ENCODE measurements around the gene CTRB1. TPM values are rescaled to one million over a fixed set of nuclear protein-coding genes. Genes with fewer than 3 reads are reported as not detected.

Gene CTRB1
- total and polyA plus RNA-seq, 2 of the 13 experiments (the other 11 are each of a cell fraction or from before 2014, with no cell fraction given) = not detected

DNA sequence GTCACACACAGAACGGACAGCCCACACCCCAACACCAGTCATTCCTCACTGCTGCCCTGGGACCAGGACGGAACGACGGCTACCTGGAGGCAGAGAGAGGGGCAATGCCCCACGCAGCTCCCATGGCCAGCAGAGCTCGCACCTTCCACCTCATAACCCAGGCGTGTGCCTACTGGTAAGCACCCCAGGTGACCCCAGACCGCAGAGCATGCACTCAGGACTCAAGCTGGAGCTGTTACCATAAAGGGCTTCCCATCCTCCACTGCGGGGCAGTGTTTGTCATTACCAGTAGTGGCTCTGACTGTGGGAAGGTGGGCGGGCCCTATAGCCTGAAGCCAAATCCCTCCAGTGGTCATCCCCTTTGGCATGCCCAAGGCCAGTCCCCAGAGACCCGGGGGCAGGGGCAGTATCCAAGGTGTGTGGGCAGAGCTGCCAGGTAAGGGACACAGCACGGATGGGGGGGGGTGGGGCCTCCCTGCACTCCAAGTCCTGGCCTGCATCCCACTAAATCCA, 37.3 kb downstream of the CTRB1 start (continued):
- TF ChIP-seq, protein P1, sequence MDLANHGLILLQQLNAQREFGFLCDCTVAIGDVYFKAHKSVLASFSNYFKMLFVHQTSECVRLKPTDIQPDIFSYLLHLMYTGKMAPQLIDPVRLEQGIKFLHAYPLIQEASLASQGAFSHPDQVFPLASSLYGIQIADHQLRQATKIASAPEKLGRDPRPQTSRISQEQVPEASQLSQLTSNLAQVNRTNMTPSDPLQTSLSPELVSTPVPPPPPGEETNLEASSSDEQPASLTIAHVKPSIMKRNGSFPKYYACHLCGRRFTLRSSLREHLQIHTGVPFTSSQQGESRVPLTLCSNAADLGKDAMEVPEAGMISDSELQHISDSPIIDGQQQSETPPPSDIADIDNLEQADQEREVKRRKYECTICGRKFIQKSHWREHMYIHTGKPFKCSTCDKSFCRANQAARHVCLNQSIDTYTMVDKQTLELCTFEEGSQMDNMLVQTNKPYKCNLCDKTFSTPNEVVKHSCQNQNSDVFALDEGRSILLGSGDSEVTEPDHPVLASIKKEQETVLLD (CRISPR knock-in tag; IDR thresholded peaks at IDR 0.05; ENCODE audit: low read depth) = no peak
- TF ChIP-seq RNF2 (conservative IDR thresholded peaks at IDR 0.05; ENCODE audit: low read depth) (no peak), ZNF264 (CRISPR knock-in tag; IDR thresholded peaks at IDR 0.05) (no peak), IKZF1 (IDR thresholded peaks at IDR 0.05) (no peak), XRCC5 (optimal IDR thresholded peaks at IDR 0.05; ENCODE audit: low read length) (peak; percentile 38), SETDB1 (CRISPR knock-in tag; IDR thresholded peaks at IDR 0.05; ENCODE audit: borderline replicate concordance) (no peak), ZNF431 (CRISPR knock-in tag; IDR thresholded peaks at IDR 0.05; ENCODE audit: borderline replicate concordance, low read depth) (no peak), ZNF101 (CRISPR knock-in tag; IDR thresholded peaks at IDR 0.05; ENCODE audit: borderline replicate concordance, low read depth) (no peak), ZNF614 (CRISPR knock-in tag; IDR thresholded peaks at IDR 0.05; ENCODE audit: borderline replicate concordance) (0 out of 2 replicates have a peak, but pooled peaks have one; percentile 25), TEAD2 (CRISPR knock-in tag; IDR thresholded peaks at IDR 0.05) (no peak), ZNF333 (CRISPR knock-in tag; IDR thresholded peaks at IDR 0.05; ENCODE audit: borderline replicate concordance) (no peak), ZNF296 (CRISPR knock-in tag; conservative IDR thresholded peaks at IDR 0.05) (no peak)
- TF ChIP-seq, protein P2, sequence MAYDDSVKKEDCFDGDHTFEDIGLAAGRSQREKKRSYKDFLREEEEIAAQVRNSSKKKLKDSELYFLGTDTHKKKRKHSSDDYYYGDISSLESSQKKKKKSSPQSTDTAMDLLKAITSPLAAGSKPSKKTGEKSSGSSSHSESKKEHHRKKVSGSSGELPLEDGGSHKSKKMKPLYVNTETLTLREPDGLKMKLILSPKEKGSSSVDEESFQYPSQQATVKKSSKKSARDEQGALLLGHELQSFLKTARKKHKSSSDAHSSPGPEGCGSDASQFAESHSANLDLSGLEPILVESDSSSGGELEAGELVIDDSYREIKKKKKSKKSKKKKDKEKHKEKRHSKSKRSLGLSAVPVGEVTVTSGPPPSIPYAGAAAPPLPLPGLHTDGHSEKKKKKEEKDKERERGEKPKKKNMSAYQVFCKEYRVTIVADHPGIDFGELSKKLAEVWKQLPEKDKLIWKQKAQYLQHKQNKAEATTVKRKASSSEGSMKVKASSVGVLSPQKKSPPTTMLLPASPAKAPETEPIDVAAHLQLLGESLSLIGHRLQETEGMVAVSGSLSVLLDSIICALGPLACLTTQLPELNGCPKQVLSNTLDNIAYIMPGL (CRISPR knock-in tag; IDR thresholded peaks at IDR 0.05; ENCODE audit: borderline replicate concordance in 1 of 2, low read depth in 1 of 2) = peak; percentile 27 to 64; a peak in 1 of 4 replicates
- TF ChIP-seq, protein P3, sequence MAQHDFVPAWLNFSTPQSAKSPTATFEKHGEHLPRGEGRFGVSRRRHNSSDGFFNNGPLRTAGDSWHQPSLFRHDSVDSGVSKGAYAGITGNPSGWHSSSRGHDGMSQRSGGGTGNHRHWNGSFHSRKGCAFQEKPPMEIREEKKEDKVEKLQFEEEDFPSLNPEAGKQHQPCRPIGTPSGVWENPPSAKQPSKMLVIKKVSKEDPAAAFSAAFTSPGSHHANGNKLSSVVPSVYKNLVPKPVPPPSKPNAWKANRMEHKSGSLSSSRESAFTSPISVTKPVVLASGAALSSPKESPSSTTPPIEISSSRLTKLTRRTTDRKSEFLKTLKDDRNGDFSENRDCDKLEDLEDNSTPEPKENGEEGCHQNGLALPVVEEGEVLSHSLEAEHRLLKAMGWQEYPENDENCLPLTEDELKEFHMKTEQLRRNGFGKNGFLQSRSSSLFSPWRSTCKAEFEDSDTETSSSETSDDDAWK (CRISPR knock-in tag; IDR thresholded peaks at IDR 0.05) = no peak
- TF ChIP-seq, protein P4, sequence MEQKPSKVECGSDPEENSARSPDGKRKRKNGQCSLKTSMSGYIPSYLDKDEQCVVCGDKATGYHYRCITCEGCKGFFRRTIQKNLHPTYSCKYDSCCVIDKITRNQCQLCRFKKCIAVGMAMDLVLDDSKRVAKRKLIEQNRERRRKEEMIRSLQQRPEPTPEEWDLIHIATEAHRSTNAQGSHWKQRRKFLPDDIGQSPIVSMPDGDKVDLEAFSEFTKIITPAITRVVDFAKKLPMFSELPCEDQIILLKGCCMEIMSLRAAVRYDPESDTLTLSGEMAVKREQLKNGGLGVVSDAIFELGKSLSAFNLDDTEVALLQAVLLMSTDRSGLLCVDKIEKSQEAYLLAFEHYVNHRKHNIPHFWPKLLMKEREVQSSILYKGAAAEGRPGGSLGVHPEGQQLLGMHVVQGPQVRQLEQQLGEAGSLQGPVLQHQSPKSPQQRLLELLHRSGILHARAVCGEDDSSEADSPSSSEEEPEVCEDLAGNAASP (CRISPR knock-in tag; IDR thresholded peaks at IDR 0.05; ENCODE audit: borderline replicate concordance) = peak; percentile 89; the same call in 1 of the 2 replicates
- TF ChIP-seq, protein P5, sequence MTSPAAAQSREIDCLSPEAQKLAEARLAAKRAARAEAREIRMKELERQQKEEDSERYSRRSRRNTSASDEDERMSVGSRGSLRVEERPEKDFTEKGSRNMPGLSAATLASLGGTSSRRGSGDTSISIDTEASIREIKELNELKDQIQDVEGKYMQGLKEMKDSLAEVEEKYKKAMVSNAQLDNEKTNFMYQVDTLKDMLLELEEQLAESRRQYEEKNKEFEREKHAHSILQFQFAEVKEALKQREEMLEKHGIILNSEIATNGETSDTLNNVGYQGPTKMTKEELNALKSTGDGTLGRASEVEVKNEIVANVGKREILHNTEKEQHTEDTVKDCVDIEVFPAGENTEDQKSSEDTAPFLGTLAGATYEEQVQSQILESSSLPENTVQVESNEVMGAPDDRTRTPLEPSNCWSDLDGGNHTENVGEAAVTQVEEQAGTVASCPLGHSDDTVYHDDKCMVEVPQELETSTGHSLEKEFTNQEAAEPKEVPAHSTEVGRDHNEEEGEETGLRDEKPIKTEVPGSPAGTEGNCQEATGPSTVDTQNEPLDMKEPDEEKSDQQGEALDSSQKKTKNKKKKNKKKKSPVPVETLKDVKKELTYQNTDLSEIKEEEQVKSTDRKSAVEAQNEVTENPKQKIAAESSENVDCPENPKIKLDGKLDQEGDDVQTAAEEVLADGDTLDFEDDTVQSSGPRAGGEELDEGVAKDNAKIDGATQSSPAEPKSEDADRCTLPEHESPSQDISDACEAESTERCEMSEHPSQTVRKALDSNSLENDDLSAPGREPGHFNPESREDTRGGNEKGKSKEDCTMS (CRISPR knock-in tag; conservative IDR thresholded peaks at IDR 0.05) = no peak
- TF ChIP-seq, protein P6, sequence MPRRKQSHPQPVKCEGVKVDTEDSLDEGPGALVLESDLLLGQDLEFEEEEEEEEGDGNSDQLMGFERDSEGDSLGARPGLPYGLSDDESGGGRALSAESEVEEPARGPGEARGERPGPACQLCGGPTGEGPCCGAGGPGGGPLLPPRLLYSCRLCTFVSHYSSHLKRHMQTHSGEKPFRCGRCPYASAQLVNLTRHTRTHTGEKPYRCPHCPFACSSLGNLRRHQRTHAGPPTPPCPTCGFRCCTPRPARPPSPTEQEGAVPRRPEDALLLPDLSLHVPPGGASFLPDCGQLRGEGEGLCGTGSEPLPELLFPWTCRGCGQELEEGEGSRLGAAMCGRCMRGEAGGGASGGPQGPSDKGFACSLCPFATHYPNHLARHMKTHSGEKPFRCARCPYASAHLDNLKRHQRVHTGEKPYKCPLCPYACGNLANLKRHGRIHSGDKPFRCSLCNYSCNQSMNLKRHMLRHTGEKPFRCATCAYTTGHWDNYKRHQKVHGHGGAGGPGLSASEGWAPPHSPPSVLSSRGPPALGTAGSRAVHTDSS (CRISPR knock-in tag; conservative IDR thresholded peaks at IDR 0.05) = no peak
